HG03565 (cell line): ENCODE measurements around the gene TK1.
"Not testable (repeated sequence)": the region's sequence is repeated elsewhere in the genome, so short reads cannot be mapped to it uniquely, and the experiment has no call there.

Experiments used
- ATAC-seq: cut with Tn5 transposase; IDR thresholded peaks from one replicate; pipeline ENCODE4 v1.9.1; 2021; ENCODE audit warnings: mild to moderate bottlenecking, moderate library complexity; ENCODE audit not compliant: unreplicated experiment

TK1 gene

DNA sequence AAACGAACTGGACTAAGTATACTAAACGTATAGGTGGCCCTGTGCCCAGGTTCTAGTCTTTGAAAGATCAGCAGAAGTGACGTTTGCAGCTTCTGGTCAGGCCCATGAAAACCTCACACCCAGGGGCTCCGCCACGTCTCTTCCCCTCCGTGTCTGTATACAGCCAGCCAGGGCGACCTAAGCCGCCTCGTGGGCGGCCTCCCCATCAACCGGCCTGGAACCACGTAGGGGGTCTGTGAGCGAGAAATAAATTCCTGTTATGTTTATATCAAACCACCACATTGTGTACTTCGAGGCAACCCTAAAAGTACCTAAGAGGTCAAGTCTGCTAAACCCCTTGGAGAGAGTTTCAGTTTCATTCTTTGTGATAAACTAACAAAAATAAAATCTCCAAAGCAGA lies 6.8 kb downstream of the TK1 start:
- no peak for ATAC-seq

DNA sequence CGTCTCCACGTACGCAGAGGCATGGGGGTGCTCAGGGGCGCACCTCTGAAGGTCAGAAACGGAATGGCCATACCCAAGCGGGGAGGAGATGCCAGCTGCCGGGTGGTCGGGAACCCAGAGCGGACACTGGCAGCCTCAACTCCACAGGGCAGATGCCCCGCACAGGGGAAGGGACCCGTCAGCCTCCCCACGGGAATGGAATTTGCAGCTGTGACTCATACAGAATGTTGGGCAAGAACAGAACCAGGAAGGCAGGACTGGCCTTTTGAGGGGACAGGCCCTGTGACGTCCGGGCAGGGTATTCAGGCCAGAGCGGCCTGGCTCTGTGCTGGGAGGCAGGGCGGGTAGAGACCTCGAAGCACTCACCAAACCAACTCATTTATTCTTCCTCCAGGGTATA lies 7.5 kb downstream of the TK1 start:
- ATAC-seq, result no peak

DNA sequence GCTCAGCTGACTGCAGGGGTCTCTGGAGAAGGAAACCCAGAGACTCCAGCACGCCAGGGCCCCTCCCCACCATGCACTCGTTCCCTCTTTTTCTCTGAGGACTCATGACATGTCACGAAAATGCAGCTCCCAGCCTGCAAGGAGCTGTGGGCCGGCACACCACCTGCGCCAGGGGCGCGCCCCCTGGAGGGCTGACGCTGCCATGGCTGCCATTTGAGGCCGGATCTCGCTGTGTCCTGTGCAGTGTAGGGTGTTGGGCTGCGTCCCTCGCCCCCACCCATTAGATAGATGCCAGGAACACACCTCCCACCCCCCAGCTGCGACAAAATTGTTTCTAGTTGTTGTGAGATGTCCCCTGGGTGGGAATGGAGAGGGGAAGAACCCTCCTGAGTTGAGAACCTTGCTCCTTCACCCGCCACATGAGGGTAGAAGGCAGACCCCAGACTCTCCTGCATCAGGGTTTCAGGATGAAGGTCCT lies 10.3 kb downstream of the TK1 start:
- no peak for ATAC-seq

- ATAC-seq, result no peak
These were observed 11.2 kb downstream of the TK1 start for GRCh38 chr17:78175643-78175981.

GRCh38 chr17:78174870-78175642 lies 11.8 kb downstream of the TK1 start:
- ATAC-seq, result no peak

DNA sequence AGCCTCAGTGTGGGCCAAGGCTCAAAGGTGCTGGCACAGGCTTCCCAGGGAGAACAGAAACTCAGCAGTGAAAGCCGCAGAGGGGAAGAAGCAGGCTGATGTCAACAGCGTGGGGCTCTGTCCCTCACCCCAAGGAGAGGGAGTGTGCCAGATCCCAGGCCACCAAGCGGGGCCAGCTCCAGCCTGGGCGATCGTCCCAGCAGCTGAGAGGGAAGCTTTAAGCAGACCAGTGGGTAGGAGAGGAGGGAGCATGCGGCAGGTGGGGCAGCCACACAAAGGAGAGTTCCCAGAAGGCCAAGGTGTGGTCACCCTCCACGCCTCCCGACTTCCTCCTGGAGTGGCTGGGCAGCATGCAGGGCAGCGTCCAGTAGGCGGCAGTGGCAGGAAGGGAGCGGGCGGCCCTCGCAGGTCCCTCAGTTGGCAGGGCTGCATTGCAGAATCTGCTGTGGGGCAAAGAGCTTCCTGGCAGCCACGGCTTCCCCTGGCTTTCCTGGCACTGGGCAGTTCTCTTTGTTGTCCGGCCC lies 12.4 kb downstream of the TK1 start:
- ATAC-seq, result no peak

DNA sequence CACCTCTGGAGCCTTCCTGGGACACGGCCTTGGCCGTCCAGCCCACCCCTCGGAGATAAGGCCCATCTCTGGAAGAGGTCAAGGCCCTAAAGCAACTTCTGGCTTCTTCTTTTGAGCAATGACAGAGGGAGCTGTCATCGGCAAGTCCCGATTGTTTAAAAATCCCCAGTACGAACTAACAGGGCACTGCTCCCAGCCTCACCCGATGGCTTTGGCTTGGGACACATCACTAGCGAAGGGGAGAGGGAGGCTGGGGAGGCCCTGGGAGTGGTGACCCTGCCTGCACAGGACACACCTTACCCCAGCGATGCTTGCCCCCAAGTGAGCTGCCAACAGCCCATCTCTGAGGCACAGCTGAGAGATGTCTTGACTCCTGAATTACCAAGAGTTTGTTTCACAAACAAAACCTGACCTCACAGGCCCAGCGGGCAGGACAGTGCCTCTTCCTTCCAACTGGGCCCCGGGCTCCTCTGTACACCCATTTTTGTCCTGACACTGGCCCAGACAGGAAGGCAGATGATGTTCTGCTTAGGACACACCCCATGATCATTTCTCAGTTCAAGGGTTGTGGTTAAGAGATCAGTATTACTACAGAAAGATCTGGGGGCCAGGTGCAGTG lies 13.6 kb downstream of the TK1 start:
- no peak for ATAC-seq

GRCh38 chr17:78172249-78173051 lies 14.4 kb downstream of the TK1 start:
- no peak for ATAC-seq

- not testable (repeated sequence) for ATAC-seq
These were observed 15.1 kb downstream of the TK1 start for GRCh38 chr17:78171591-78172248.

GRCh38 chr17:78170692-78171590 lies 15.9 kb downstream of the TK1 start:
- no peak for ATAC-seq

GRCh38 chr17:78168903-78169793 lies 17.7 kb downstream of the TK1 start:
- no peak for ATAC-seq

DNA sequence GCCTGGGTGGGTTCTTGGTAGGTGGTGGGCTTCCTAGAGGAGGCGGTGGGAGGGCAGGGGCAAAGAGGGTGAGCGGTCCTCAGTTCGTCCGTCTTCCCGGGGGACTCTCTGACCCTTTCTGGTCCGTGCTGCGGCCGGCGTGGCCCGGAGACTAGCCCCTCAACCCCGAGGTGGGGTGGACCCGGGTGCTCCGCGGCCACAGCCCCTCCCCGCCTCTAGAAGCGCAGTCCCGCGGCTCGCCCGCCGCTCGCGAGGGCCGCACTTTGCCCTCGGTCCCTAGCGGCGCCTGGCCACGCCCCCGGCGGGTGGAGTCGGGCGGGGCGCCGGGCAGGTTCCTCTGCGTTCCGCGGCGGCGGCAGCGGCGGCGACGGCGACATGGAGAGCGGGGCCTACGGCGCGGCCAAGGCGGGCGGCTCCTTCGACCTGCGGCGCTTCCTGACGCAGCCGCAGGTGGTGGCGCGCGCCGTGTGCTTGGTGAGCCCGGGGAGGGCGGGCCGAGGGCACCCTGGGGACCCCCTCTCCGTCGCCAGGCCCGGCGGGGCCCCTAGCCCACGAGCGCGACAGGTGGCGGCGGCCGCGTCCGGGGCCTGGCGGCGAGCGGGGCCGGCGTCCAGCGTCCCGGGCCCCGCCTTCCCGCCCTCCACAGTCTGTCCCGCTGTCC lies 18.5 kb downstream of the TK1 start, which contains the start of gene SYNGR2:
Gene SYNGR2 (plus strand): TSS at position 340 of the 661 bp plus-strand sequence. CDS start 36 bp downstream, at position 376.
- peak; percentile 37 for ATAC-seq

GRCh38 chr17:78166416-78166815 lies 20.4 kb downstream of the TK1 start:
- ATAC-seq, result no peak

DNA sequence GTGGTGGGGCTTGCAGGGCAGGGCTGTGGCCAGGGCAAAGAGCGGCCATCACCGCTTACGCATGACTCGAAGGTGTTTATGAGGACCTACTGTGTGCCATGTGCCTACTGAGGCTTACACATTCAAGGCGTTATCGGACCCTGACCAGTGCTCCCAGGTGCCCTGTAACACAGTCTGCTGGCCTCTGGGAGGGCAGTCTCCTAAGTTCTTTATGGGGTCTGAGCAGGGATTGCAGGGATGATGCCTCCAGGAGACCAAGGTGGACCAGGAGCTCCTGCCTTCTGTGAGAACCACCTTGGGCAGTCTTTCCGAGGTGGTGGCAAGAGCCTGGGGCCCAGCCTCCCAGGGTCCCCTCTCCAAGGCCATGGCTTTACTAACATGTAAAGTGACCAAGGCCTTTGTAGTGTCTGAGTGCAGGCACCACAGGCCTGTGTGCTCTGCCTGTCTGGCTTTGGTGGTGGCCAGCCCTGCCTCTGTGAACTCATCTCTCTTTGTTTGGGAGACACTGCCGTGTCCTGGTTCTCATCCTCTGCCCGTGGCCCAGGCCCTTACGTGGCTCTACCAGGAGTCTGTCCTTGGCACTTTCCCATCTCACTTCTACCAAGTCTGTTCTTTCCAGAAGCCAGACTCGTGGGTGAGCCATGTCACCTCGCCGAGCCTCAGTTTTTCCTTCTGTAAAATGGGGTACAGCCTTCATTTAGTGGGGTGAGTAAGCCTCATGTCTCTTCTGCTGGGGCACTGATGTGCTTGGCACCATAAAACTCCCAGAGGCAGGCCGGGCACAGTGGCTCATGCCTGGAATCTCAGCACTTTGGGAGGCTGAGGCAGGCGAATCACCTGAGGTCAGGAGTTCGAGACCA lies 21.9 kb downstream of the TK1 start:
- ATAC-seq, result no peak

GRCh38 chr17:78163881-78164747 lies 22.7 kb downstream of the TK1 start:
- ATAC-seq, result no peak

GRCh38 chr17:78159575-78160158 lies 27.2 kb downstream of the TK1 start:
- peak; percentile 35 for ATAC-seq
